Measurements from ENCODE around the gene NCKAP5.

NCKAP5 gene

DNA sequence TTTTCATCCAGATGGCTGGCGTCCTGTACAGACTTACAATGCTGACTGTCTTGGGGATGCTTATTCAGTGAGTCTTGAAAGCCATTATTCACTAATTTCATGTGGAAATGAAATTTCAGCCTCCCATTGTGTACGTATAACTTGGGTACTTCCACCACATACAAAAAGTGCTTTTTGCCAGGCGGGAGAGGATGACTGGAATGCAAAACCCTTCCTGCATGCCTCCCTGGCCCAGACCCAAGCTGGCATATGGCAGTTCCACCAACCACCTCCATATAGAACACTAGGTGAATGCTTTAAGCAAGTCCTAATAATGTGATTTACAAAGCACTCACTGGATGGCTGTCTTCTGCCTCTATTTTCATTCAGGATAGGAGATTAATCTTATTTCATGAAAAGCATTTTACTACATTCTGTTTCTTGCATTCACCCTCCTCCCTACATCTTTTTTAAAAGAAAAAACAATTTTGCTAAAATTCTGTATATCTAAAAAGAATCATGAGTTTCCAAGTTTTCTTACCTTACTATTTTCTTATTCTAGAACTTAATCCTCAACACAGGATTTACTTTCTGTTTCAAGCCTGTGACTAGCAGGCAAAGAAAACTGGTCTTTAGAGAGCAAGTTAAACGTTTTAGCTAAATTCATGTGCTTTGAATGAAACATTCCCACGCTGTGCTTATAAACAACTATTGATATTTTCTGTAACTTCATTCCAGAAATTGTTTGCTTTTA, 327.6 kb downstream of the NCKAP5 start:
- TF ChIP-seq, protein P1, sequence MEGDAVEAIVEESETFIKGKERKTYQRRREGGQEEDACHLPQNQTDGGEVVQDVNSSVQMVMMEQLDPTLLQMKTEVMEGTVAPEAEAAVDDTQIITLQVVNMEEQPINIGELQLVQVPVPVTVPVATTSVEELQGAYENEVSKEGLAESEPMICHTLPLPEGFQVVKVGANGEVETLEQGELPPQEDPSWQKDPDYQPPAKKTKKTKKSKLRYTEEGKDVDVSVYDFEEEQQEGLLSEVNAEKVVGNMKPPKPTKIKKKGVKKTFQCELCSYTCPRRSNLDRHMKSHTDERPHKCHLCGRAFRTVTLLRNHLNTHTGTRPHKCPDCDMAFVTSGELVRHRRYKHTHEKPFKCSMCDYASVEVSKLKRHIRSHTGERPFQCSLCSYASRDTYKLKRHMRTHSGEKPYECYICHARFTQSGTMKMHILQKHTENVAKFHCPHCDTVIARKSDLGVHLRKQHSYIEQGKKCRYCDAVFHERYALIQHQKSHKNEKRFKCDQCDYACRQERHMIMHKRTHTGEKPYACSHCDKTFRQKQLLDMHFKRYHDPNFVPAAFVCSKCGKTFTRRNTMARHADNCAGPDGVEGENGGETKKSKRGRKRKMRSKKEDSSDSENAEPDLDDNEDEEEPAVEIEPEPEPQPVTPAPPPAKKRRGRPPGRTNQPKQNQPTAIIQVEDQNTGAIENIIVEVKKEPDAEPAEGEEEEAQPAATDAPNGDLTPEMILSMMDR (IDR thresholded peaks at IDR 0.05; ENCODE audit: low read depth, low read length, missing control alignments): no peak
- no peak overlapping the region for H3K4me3 ChIP-seq (ENCODE audit: low read depth, low read length)
- in situ Hi-C loops (cut with HindIII; ENCODE audit: low sequenced_read_pairs): no loop called here
- DNase-seq (ENCODE audit: low read depth): no peak

DNA sequence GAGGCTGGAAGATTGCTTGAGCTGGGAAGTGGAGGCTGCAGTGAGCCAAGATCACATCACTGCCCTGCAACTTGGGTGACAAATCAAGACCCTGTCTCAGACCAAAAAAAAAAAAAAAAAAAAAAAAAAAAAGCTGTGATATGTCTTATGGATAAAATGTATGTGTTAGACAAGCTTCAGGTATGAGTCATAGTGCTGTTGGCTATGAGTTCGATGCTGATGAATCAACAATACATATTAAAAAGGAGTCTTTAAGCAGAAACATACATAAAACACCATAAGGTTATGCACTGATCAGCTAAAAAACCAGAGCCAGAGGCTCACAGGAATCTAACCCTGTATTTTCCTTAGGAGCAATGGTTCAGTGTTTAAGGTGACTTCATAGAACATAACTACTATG, 332.3 kb downstream of the NCKAP5 start:
- in situ Hi-C loops (cut with HindIII; ENCODE audit: low sequenced_read_pairs): no loop called here
- H3K4me3 ChIP-seq (ENCODE audit: low read depth, low read length): no peak overlapping the region
- TF ChIP-seq, protein P1 (IDR thresholded peaks at IDR 0.05; ENCODE audit: low read depth, low read length, missing control alignments): no peak
- no peak for DNase-seq (ENCODE audit: low read depth)

DNA sequence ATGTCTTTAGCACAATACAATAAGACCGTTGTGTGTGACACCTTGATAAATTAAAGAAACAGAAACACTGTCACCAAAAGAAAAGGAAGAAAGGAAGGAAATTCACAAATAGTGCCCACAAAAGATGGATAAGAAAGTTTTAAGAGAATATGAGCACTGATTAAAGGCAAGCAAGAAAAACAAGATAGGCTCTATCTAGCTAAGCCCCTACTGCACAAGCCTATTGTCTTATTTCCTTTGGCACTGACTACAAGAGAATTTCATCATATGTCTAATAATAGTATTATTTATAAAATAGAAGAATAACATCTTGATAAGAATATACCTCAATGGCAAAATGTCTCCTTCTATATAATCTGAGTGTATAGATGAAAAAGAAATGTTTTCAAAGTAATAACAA, 335.7 kb downstream of the NCKAP5 start:
- in situ Hi-C loops (cut with HindIII; ENCODE audit: low sequenced_read_pairs): no loop called here
- no peak for DNase-seq (ENCODE audit: low read depth)
- H3K4me3 ChIP-seq (ENCODE audit: low read depth, low read length): no peak overlapping the region
- TF ChIP-seq, protein P1 (IDR thresholded peaks at IDR 0.05; ENCODE audit: low read depth, low read length, missing control alignments): no peak

DNA sequence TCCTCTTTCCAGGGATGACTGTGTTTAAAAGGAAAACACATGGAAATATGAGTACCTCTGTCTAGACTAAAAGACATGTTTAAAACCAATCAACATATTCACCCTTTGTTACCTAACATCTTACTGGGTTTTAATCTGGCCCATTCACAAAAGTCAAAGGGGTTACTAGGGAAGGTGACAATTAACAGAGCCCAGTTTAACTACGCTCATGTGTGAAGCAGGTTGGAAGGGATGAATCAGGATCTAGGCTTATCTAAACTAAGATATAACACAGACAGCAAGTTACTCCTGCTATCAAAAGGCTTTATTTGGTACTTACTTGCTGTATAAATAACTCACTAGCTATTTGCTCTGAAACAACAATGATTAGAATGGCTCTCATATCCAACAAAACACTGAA, 337.0 kb downstream of the NCKAP5 start:
- no peak for DNase-seq (ENCODE audit: low read depth)
- TF ChIP-seq, protein P1 (IDR thresholded peaks at IDR 0.05; ENCODE audit: low read depth, low read length, missing control alignments): no peak
- in situ Hi-C loops (cut with HindIII; ENCODE audit: low sequenced_read_pairs): no loop called here
- no peak overlapping the region for H3K4me3 ChIP-seq (ENCODE audit: low read depth, low read length)

DNA sequence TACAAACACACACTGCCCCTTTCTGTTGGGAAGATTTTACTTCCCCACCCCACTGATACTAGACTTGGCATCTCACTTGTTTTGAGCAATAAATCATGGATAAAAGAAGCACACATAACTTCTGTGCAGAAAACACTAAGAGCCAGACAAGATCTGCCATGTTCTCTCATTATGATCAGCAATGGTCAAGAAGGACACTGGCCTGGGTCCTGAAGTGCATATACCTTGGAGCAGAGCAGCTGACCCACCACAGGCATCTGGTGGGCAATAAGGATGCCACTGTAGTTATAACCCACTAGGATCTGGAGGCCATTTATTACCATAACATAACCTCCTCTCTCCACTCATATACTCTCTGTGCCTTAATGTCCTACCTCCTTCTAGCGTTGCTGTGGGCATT, 338.3 kb downstream of the NCKAP5 start:
- TF ChIP-seq, protein P1 (IDR thresholded peaks at IDR 0.05; ENCODE audit: low read depth, low read length, missing control alignments): no peak
- no peak for DNase-seq (ENCODE audit: low read depth)
- in situ Hi-C loops (cut with HindIII; ENCODE audit: low sequenced_read_pairs): no loop called here
- H3K4me3 ChIP-seq (ENCODE audit: low read depth, low read length): no peak overlapping the region

DNA sequence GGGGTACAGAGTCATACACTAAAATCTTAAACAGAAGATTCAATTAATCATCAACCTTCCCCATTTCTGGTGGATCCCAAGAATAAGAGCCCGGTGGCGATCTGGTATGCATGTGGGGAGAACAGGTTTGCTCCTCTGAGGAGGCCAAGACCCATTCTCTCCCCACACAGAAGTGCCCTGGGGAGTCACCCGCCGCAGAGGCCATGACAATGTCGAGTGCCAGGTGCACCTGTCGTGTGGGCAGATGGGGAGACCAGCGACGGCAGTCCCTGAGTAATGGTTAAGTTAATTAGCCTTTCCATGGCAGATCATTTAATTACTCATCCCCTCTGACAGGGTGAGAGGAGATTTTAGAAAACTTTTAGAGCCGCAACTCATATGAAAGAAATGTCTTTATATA, 345.0 kb downstream of the NCKAP5 start:
- TF ChIP-seq, protein P1 (IDR thresholded peaks at IDR 0.05; ENCODE audit: low read depth, low read length, missing control alignments): no peak
- no peak for DNase-seq (ENCODE audit: low read depth)
- in situ Hi-C loops (cut with HindIII; ENCODE audit: low sequenced_read_pairs): no loop called here
- H3K4me3 ChIP-seq (ENCODE audit: low read depth, low read length): no peak overlapping the region
